Measurements from ENCODE around the gene ROBO1.

Gene ROBO1

GRCh38 chr3:78963771-78964170 lies 804.0 kb downstream of the ROBO1 start:
- DNase-seq: no peak

- DNase-seq: no peak
Measured at GRCh38 chr3:78957456-78957855, 810.3 kb downstream of the ROBO1 start.

- DNase-seq: no peak
Measured at GRCh38 chr3:78951342-78951945, 816.4 kb downstream of the ROBO1 start.

- DNase-seq: no peak
Measured at GRCh38 chr3:78941587-78941986, 826.2 kb downstream of the ROBO1 start.

GRCh38 chr3:78940626-78941025 lies 827.2 kb downstream of the ROBO1 start:
- no peak for DNase-seq

- no peak for DNase-seq
Measured at GRCh38 chr3:78940128-78940527, 827.7 kb downstream of the ROBO1 start.

GRCh38 chr3:78937475-78937874 lies 830.3 kb downstream of the ROBO1 start:
- no peak for DNase-seq

GRCh38 chr3:78927759-78928158 lies 840.0 kb downstream of the ROBO1 start:
- DNase-seq: no peak

- DNase-seq: no peak
Measured at GRCh38 chr3:78926523-78926922, 841.3 kb downstream of the ROBO1 start.

- DNase-seq: no peak
Measured at GRCh38 chr3:78924711-78925110, 843.1 kb downstream of the ROBO1 start.

GRCh38 chr3:78919021-78919755 lies 848.6 kb downstream of the ROBO1 start:
- no peak for DNase-seq

GRCh38 chr3:78918361-78919020 lies 849.3 kb downstream of the ROBO1 start:
- no peak for DNase-seq

- peak; percentile 30 for DNase-seq
Measured at GRCh38 chr3:78917536-78917935, 850.3 kb downstream of the ROBO1 start.

- DNase-seq: no peak
Measured at GRCh38 chr3:78913711-78914110, 854.1 kb downstream of the ROBO1 start.

- no peak for DNase-seq
Measured at GRCh38 chr3:78912687-78913086, 855.1 kb downstream of the ROBO1 start.

GRCh38 chr3:78912259-78912658 lies 855.5 kb downstream of the ROBO1 start:
- DNase-seq: no peak

GRCh38 chr3:78911394-78911793 lies 856.4 kb downstream of the ROBO1 start:
- DNase-seq: no peak

GRCh38 chr3:78908236-78908635 lies 859.6 kb downstream of the ROBO1 start:
- no peak for DNase-seq

GRCh38 chr3:78907367-78907766 lies 860.4 kb downstream of the ROBO1 start:
- no peak for DNase-seq

- no peak for DNase-seq
Measured at GRCh38 chr3:78906930-78907329, 860.9 kb downstream of the ROBO1 start.

- DNase-seq: no peak
Measured at GRCh38 chr3:78906245-78906644, 861.6 kb downstream of the ROBO1 start.

- DNase-seq: no peak
Measured at GRCh38 chr3:78905700-78906099, 862.1 kb downstream of the ROBO1 start.

- DNase-seq: no peak
Measured at GRCh38 chr3:78901544-78901943, 866.3 kb downstream of the ROBO1 start.

GRCh38 chr3:78900880-78901279 lies 866.9 kb downstream of the ROBO1 start:
- no peak for DNase-seq
